GM21360 (cell line): Measurements from ENCODE around the gene CERS6.
"Not testable (repeated sequence)": the region's sequence is repeated elsewhere in the genome, so short reads cannot be mapped to it uniquely, and the experiment has no call there.

Source experiments
- ATAC-seq: cut with Tn5 transposase; IDR thresholded peaks from one replicate; pipeline ENCODE4 v1.9.1; 2021; ENCODE audit warnings: mild to moderate bottlenecking, moderate library complexity; ENCODE audit not compliant: unreplicated experiment

CERS6 gene

DNA sequence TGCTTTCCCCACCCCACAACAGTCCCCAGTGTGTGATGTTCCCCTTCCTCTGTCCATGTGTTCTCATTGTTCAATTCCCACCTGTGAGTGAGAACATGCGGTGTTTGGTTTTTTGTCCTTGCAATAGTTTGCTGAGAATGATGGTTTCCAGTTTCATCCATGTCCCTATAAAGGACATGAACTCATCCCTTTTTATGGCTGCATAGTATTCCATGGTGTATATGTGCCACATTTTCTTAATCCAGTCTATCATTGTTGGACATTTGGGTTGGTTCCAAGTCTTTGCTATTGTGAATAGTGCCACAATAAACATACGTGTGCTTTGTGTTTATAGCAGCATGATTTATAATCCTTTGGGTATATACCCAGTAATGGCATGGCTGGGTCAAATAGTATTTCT is 335.1 kb downstream of the CERS6 start:
- ATAC-seq: not testable (repeated sequence)

DNA sequence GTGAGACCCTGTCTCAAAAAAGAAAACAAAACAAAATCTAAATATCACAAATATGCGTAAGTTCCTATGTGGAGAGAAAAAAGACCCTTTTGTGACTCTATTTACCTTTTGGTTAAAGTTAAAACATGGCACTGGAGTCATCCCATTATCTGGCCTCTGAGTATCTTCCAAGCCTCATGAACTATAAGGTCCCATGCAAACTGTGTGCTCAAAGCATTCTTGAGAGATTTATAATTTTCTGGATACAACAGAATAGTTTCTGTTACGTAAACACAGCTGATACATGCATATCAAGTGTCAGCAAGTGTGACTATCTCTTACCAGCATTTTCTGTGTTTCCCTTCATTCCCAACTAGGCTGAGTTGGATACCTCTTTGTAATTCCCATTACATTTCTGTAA is 337.5 kb downstream of the CERS6 start:
- ATAC-seq: no peak

DNA sequence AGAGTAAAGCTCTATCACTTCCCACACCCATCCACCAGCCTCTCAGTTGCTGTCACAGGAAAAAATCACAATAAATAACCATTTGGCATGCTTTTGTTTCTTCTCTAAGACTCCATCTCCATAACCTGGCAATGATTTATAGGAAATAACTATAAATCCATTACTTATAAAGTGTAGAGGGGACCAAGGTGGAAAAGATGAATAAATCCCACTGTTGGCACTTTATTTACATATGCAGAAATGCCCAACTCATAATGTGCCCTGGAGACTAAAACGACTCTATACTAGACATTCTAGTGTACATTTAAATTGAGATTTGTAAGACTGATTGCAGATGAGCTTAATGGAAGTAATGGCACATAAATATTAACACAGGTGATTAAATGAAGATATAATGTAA is 338.9 kb downstream of the CERS6 start:
- no peak for ATAC-seq

DNA sequence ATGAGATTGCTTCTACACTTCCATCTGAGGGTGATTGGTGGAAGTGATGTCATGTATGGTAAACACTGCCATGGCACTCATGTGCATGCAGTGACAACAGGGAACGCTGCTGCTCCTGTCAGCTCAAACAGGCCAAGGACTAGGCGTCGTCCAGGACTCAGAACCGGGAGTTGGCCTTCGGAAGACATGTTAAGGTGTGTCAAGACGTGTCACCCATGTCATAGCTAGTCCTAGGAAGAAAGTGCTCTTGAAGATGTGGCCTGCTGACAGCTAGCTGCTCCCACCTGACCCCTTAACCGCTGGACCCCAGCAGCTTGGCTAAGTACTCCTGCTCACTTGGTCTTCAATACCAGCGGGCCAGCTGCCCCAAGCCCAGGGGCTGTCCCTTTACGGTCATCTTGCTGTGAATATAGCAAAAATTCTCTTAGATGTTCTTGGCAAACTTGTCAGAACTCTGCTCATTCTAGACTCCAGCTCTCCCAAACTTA is 340.1 kb downstream of the CERS6 start:
- no peak for ATAC-seq

DNA sequence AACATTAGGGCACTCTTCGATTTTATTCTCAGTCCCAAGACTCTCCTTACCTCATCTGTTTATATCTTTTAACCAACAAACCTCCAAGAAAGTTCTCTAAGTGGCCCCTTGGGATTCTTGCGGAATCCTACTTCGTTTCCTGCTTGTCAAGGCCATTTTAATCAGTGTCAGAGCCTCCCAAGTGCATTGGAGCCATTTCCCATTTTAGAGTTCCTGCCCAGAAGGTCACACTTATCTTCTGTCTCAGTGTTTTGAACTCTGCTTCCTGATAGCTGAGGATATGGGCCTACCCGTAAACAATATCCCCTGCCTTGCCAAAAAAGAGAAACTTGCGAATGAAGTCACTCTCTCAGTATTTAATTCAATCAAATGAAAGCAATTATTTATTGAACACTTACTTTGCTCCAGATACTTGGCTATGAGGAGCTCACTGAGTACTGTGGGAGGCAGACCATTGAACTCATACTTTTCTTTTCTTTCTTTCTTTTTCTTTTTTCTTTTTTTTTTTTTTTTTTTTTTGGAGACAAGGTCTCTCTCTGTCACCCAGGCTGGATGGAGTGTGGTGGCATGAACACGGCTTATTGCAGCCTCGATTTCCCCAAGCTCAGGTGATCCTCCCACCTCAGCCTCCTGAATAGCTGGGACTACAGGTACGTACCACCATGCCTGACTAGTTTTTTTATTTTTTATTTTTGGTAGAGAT is 340.7 kb downstream of the CERS6 start:
- ATAC-seq: no peak

DNA sequence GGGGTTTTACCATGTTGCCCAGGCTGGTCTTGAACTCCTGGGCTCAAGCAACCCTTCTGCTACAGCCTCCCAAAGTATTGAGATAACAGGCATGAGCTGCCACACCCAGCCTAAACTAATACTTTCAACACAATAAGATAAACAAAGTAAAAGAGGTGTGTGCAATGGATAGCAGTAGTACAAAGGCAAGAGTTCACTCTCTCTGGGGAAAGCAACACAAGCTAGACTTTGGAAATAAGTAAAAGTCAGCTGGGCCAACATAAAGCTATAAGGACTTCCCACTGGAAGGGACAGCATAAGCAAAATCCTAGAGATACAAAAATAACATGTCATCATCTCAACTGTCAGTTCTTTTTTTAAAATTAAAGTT is 341.2 kb downstream of the CERS6 start:
- no peak for ATAC-seq

DNA sequence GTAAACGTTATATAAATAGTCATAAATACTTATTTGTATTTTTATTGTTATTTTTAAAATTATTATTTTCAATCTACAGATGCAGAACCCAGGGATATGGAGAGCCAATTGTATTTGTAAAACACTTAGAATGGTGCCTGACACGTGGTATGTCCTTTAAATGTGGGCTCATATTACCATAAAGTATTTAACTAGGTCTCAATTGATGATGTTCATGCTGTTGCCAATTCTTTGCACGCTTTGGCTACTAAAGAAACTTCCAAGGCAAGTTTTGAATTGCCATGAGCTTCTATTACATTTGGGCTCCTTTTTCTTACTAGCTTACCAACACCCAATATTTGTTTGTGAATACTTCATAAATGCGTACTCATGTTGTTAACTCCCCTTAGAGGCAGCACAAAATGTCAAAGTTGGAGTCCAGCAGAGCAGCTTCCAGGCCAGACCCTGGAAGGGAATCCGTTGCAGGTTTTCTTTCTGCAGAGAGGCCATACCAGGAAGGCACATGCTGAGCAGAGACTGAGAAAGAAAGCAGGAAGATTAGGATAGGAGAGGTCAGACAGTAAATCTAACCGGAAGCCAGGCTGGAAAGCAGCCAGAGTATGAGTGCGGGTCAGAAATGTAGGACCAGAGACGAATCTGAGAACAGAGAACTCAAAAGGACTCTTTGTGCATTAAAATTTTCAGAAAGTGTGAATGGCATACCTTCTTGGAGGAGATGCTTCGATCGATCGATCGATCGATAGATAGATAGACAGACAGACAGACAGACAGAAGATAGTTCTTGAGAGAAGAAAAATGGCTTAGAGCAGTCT is 342.2 kb downstream of the CERS6 start:
- no peak for ATAC-seq

DNA sequence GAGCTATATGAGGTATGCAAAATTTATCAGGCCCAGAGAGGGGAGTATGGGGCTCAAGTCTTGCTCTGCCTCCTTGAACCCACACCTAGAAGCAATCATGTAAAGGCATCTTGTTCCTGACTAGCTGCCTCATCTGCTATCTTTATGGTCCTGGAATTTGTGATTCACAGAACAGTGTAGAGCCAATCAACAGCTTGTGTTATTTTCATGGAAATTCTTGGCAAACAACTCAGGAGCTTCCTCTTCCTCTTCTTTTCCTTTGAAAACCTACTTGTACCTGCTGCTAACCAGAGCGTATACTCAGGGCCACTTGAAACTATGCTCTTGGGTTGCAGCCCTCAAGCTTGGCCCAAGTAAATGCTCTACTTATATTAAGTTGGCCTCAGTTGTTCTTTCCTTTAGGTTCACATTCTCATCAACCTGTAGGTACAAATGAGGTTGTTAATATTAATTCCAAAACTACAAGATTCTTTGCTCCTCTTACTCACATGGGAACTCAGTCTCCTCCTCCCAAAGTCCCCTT is 342.9 kb downstream of the CERS6 start:
- no peak for ATAC-seq

DNA sequence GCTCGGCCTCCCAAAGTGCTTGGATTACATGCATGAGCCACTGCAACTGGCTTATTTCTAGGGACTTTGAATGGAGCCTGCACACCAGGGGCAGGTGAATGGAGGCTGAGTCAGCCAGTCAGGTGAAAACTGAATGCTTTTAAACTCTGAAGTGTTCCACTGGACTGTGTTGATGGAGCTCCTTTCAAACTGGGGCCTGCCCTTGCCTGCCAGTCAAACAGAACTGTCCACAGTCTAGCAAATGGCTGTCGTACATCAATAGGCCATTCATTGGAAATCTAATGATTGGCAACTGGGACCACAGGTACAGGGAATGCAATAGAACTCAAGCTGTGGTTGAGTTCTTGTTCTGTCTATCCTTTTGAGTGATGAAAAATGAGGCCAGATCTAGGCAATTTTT is 345.4 kb downstream of the CERS6 start:
- no peak for ATAC-seq

DNA sequence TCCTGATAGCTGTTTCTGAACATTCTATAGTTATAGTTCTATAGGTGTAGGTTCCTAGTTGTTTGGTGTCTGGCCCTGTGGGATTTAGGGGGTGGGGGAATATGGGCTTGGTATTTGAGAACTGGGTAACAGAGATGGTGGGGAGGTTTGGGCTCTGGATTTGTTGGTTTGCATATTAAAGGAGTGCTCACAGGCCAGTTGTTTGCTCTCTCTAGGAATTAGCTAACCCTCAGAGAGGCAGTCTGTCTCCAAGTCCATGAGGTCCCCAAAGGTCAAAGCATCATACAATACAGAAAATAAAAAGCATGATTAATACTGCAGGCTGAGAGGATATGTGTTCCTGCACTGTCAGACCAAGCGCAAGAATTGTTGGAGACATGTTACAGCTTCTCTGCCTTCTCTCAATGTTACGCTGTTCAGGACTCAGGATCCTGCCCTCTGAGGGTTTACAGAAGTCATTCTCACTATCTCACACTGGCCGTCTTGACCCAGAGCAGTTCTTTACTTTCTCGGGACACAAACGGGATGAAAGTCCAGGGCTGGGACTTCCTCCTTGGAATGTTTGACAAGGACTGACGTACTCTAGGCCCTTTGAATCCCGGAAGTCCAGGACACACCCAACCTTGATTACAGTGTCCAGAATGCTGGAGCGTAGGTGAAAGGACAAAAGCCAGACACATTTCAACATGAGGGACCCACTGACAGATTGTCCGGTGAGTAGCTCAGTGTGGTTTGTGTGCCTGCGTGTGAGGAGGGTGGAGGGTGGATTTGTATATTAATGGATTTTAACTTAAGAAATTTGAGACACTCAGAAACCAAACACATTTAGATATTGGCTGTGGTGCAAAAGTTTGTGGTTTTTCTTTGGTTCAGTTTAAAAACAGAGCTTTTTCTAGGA is 346.1 kb downstream of the CERS6 start, which contains the start of gene NOSTRIN:
Gene NOSTRIN, plus strand, starts transcription at position 677 of the 898 bp plus-strand sequence. Its CDS starts 10 bp downstream, at position 687.
- no peak for ATAC-seq

DNA sequence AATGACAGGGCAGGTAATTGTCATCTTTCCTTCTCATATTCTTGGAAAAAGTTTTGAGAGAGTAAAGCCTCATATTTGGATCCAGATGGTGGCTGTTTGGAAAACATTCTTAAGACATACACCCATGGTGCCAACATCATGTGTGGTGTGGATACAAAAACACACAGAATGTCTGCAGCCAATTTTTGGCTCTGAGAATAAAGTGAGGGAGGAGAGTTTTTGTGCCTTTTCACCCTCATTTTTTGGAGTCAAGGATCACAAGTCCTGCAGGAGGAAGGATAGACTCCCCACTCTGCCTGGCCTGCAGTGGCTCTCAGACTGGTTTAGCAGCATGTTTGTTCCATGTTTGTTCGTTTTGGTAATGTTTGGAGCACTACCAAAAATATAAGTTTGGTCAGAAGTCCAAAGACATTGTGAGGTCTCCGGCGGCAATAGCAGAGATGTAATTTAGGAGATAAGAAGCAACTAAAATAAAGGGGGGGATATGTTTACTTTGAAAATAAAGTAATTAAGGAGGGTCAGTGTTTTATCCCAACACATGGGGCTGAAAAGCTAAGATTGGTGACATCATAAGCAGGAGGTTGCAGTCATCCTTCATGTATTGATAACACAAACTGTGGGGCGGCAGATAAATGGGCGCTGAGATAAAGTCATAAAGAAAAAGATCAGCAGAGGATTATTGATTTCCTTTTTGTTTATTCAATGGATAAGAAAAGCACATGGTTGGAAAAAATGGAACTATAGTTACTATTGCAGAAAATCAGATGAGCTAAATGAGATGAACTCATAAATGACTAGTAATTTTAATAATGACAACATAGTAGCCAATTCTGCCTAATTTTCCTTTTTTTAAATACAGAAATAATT is 347.0 kb downstream of the CERS6 start:
- ATAC-seq: no peak

DNA sequence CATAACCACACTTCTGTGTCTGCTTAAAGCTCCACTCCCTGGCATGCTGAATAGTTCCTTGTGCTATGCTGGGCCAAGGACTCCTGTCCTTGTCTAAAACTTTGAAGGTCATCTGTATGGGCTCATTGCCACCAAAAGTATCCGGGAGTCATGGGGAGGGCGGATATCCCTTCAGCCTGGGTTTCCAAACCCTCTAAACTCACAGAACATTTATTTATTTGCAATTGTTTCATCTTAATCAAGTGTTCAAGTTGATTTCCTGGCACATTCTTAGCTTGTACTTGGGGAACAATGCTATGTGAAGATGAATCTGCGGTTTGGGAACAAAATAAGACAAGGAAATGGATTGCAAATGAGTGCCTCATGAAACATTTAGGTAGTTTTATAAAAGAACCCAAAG is 348.1 kb downstream of the CERS6 start:
- no peak for ATAC-seq

DNA sequence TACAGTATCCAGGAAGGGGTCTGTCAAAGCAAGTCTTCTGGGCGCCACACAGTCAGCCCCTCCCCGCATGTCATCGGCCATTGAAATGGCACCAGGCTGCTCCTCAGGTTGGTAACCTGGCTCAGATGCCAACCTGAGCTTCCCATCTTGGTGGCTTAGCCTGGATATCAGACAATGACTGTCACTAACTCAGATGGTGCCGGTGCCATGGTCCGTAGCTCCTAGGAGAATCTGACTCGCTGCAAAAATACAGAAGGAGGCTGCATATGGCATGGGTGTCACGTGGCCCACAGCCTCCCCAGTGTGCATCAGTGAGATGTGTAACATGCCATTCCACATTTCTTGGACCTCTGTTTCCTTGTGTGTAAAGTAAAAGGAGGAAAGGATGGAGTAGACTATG is 349.5 kb downstream of the CERS6 start:
- ATAC-seq: no peak

DNA sequence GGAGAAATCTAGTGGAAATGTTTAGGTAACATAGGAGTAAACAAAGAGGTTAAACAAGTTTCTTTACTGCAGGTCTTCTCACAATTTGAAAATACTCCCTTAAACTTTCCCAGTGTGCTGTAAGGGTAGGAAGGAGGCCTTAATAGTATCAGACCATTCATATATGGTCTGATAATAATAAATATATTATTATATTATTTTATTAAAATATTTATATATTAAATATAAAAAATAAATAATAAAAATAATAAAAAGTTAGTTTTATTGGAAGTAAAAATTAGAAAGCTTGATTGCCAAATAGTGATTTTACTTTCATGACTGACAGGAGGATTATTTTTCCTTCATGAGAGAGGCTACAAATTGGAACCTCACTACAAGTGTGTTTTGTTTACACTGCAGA is 353.5 kb downstream of the CERS6 start:
- ATAC-seq: no peak

DNA sequence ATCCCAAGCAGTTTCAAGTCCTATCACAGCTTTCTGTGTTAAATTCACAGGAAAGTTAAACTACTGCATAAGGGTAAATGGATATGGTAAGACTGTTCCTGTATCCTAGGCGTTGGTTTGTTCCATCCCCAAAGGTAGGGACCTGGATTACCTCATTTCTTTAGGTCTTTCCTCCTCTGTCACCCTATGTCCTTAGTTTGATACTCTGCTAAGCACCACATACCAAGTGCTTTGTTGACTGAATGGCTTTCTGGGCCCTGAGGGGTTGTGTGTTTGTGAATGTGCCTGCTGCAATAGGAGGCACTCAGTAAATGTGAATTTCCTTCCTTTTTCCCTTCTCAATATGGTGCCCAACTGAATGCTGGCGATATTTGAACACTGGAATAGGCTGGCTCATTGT is 354.2 kb downstream of the CERS6 start:
- ATAC-seq: no peak

DNA sequence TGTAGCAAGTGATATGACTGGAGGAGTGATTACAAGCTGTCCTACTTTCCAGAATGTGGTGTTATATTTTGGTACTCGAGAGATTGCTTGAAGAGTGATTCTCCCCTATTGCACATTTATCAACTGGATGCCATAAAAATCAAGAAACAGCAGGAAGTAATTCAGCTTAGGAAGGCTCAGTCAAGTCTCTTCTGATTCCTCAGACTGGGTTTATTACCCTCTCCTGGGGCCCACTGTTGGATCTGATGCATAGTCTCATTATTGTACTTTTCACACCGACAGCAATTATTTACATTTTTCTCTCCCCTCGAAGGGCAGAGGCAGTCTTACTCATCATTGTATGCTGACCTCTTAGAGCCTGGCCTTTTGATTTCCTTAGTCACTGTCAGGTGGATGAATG is 355.6 kb downstream of the CERS6 start:
- no peak for ATAC-seq

DNA sequence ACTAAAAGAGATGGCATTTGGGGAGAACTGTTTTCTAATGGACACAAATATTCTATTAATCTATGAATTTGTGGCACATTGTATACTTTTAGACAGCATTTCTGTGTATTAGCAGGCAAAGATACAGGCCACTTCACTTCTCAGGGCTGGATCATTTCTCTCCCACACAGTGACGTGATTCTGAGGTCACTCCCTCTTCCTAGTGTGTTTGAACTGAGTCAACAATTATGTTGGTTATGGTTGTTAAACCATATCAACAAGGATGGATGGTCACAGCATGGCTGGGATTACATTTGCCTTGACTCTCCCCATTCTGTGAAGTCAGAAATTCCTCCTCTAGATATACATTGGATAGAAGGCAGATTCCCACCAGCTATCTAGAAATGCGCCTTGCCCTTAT is 358.0 kb downstream of the CERS6 start:
- no peak for ATAC-seq

DNA sequence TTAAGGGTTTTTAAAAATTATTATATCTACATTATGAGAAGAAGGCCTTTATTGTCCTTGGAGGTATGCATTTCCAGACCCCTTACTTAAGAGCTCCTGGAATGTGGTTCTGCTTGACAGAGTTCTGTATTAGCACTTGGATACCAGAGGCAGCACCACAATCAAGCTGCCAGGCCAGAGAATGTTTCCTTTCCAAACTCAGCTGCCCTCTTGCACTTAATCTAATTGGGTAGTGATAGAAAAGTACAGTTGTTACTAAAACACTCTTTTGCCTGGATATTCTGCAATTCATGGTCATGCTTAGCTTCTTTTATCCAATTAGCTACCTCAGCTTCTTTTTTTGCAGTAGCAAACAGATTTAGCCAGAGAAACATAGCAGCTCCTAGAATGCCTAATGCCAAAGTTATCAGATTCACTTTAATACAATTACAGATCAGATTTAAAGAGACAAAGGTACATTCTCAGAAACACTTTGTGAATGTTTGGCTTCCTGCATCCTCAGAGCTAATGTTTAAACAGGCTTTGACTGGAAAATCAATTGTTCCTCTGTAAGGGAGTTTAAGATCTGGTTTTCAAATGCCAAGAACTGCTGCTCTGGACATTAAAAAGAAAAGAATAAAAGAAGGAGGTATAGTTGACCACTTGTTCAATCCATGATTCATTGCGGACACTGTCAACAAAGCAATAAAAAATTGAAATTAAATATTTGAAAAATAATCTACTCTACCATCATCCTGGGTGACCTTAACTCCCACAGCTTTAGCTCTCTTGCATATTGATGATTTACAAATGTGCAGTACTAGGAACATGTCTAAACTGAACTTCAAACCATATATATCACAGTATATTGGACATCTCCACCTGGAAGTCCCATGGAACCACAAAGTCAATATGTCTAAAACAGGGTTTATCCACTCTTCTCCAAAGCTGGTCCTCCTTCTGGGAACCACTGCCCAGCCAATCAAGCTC is 359.2 kb downstream of the CERS6 start:
- no peak for ATAC-seq

DNA sequence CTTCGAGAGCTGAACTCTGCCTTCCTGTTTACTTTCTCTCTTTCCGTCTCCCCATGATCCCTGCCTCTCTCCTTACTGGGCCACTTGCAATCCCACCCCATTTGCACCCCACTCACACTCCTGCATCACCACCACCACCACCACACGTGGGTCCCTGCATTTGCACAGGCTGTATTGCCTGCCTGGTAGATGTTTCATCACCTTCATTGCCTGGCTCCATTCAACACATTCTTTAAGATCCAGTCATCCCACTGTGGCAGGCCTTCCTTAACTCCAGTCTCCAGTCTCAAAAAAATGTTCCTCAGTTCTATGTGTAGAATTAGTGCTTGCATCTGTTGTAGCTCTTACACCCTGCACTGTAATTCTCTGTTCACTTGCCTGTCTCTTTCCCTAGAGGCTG is 360.3 kb downstream of the CERS6 start:
- ATAC-seq: no peak
